GM12892 (cell line): ENCODE measurements around the gene NYAP2.

Source experiments
- POLR2A ChIP-seq: IDR thresholded peaks from 2 replicates; pipeline ENCODE4 v1.6.1; 2011; ENCODE audit warnings: low read depth, low read length, control low read depth
- TAF1 ChIP-seq: IDR thresholded peaks from 2 replicates; pipeline ENCODE4 v1.6.1; 2011; ENCODE audit warnings: low read depth, mild to moderate bottlenecking, control low read depth, low read length, borderline replicate concordance

- TF ChIP-seq POLR2A (no peak), TAF1 (no peak)
These were observed 32.0 kb upstream of the NYAP2 start for GRCh38 chr2:225367482-225367881.
